H1 (cell line): ENCODE data around the gene ETV1. TPM values are rescaled to one million over a fixed set of nuclear protein-coding genes. Genes with fewer than 3 reads are reported as not detected.

Experiments
- CHD7 ChIP-seq: fragments of 300-600 bp; sonication (generic); IDR thresholded peaks from 2 replicates; pipeline ENCODE4 v1.7.1; 2012; ENCODE audit warnings: low read length, moderate library complexity, mild to moderate bottlenecking, inconsistent platforms; ENCODE audit not compliant: insufficient replicate concordance
- polyA plus RNA-seq, 7 experiments: library from polyadenylated mRNA; depleted of rRNA in 3 of 7; stranded (reverse) in 5 of 7; unstranded in 2 of 7; fragments of >200 nt in 5 of 7; fragments of 200-250 nt in 2 of 7; gene quantifications; 1 replicate in 5 of 7; 2 replicates in 1 of 7; 4 replicates in 1 of 7; pipeline versions ENCODE4 v1.2.1 to v1.2.3, GENCODE V29; 2011 to 2013; ENCODE audit warnings: missing spikeins in 2 of 7, mixed read lengths in 2 of 7
- total RNA-seq: library from RNA; stranded (reverse); fragmentation: NEBNext Ultra II Directional; extraction: Animal tissue kit (Norgen Biotek cat#: 25700); gene quantifications from 2 replicates; pipeline ENCODE4 v1.2.1, GENCODE V29; 2021

ETV1 gene
- total and polyA plus RNA-seq, 2 of the 8 experiments (the other 6 are each of a cell fraction or from before 2014, with no cell fraction given) = 58.3 to 91.2 TPM

- no peak for TF ChIP-seq CHD7
- TF ChIP-seq, all 59 proteins: peak for 0
Observed at GRCh38 chr7:13904689-13905088, 84.8 kb downstream of the ETV1 start (continued).
